H1 (cell line): ENCODE data around the gene NBEA.

ENCODE experiments used
- ASH2L ChIP-seq: fragments of 200-600, 300-600 bp; sonication (generic); IDR thresholded peaks from one replicate; pipeline ENCODE4 v1.7.1; 2017; ENCODE audit warnings: low read length
- BRCA1 ChIP-seq: IDR thresholded peaks from 2 replicates; pipeline ENCODE4 v1.6.1; 2012; ENCODE audit warnings: low read depth, low read length, improper control_type of control experiment
- CTCF ChIP-seq, 3 experiments: IDR thresholded peaks; 1 replicate in 2 of 3; 2 replicates in 1 of 3; pipeline versions ENCODE4 v1.5.1 to v1.6.1; 2011; ENCODE audit warnings: low read length in 3 of 3, mild to moderate bottlenecking in 3 of 3, inconsistent platforms in 2 of 3, low read depth in 1 of 3, moderate library complexity in 1 of 3; ENCODE audit not compliant: insufficient read depth in 1 of 3; ENCODE audit errors: control extremely low read depth in 1 of 3
- EZH2 ChIP-seq: fragments of 200-600 bp; sonication (generic); IDR thresholded peaks from 2 replicates; pipeline ENCODE4 v1.7.1; 2012; ENCODE audit warnings: low read depth, mild to moderate bottlenecking, moderate library complexity, low read length, inconsistent platforms; ENCODE audit not compliant: severe bottlenecking
- MAX ChIP-seq: IDR thresholded peaks from 2 replicates; pipeline ENCODE4 v1.6.1; 2012; ENCODE audit warnings: inconsistent platforms
- SIRT6 ChIP-seq: IDR thresholded peaks from one replicate; pipeline ENCODE4 v1.7.1; 2012; ENCODE audit warnings: low read length, inconsistent platforms
- TCF12 ChIP-seq: IDR thresholded peaks from 2 replicates; pipeline ENCODE4 v1.6.1; 2011; ENCODE audit warnings: low read depth, mild to moderate bottlenecking, low read length

- TF ChIP-seq BRCA1: no peak
- no peak for TF ChIP-seq ASH2L
- no peak for TF ChIP-seq SIRT6
- no peak for TF ChIP-seq MAX
- TF ChIP-seq CTCF (IDR thresholded peaks at IDR 0.05; ENCODE audit: control extremely low read depth in 1 of 3, insufficient read depth in 1 of 3, low read depth in 1 of 3, low read length in 3 of 3): no peak
- TF ChIP-seq TCF12: no peak
- no peak for TF ChIP-seq EZH2
These were observed 313.2 kb downstream of the NBEA start for GRCh38 chr13:35255241-35255640.
